Activated CD4-positive, alpha-beta T cell treated with anti-CD3 and anti-CD28 coated beads, Interleukin-2, amount 50 U/mL, for 48 hours (primary cell): ENCODE data around the gene SGMS2.

ENCODE experiments used
- DNase-seq, 2 experiments: peaks; one replicate each; pipeline ENCODE4 v3.0.0-alpha.2; 2020

The SGMS2 gene

GRCh38 chr4:107831140-107831539 lies 6.4 kb downstream of the SGMS2 start:
- DNase-seq, result no peak

- DNase-seq, result no peak
Measured at GRCh38 chr4:107832275-107832807, 7.6 kb downstream of the SGMS2 start.

- no peak for DNase-seq
Measured at GRCh38 chr4:107834241-107834794, 9.6 kb downstream of the SGMS2 start.

GRCh38 chr4:107835406-107835805 lies 10.7 kb downstream of the SGMS2 start:
- no peak for DNase-seq

- DNase-seq, result no peak
Measured at GRCh38 chr4:107837317-107837716, 12.6 kb downstream of the SGMS2 start.

GRCh38 chr4:107837776-107838618 lies 13.3 kb downstream of the SGMS2 start:
- DNase-seq, result no peak

- DNase-seq, result no peak
Measured at GRCh38 chr4:107838861-107839565, 14.3 kb downstream of the SGMS2 start.

- DNase-seq, result no peak
Measured at GRCh38 chr4:107843391-107843790, 18.7 kb downstream of the SGMS2 start.

GRCh38 chr4:107845681-107846080 lies 20.9 kb downstream of the SGMS2 start:
- no peak for DNase-seq

- no peak for DNase-seq
Measured at GRCh38 chr4:107850438-107850837, 25.7 kb downstream of the SGMS2 start.

- no peak for DNase-seq
Measured at GRCh38 chr4:107853444-107854355, 29.0 kb downstream of the SGMS2 start.

- DNase-seq, result no peak
Measured at GRCh38 chr4:107854356-107855022, 29.8 kb downstream of the SGMS2 start.

GRCh38 chr4:107855723-107856122 lies 31.0 kb downstream of the SGMS2 start:
- DNase-seq, result no peak

- no peak for DNase-seq
Measured at GRCh38 chr4:107856901-107857300, 32.2 kb downstream of the SGMS2 start.

- no peak for DNase-seq
Measured at GRCh38 chr4:107857741-107858140, 33.0 kb downstream of the SGMS2 start.

- no peak for DNase-seq
Measured at GRCh38 chr4:107858158-107858742, 33.5 kb downstream of the SGMS2 start.

GRCh38 chr4:107862658-107863057 lies 37.9 kb downstream of the SGMS2 start:
- DNase-seq, result peak; percentile 5 to 6

GRCh38 chr4:107863416-107863815 lies 38.7 kb downstream of the SGMS2 start:
- no peak for DNase-seq

GRCh38 chr4:107863850-107864371 lies 39.2 kb downstream of the SGMS2 start:
- peak; percentile 19 to 35 for DNase-seq

- no peak for DNase-seq
Measured at GRCh38 chr4:107866726-107867125, 42.0 kb downstream of the SGMS2 start.

- no peak for DNase-seq
Measured at GRCh38 chr4:107870236-107870635, 45.5 kb downstream of the SGMS2 start.
